Breast epithelium (tissue), 4 donors: ENCODE measurements around the gene GNAQ. TPM values are rescaled to one million over a fixed set of nuclear protein-coding genes. Genes with fewer than 3 reads are reported as not detected.
A peak's percentile ranks its signal among the peaks of the same experiment; 100 is the strongest.

Source experiments
- DNase-seq, 2 donors: peaks; one replicate each; pipeline ENCODE4 v3.0.0-alpha.2; 2019; ENCODE audit warnings: low spot score in 2 of 2
- H3K27ac ChIP-seq, 2 donors: fragments of 200-600 bp; sonication (generic) in 1 of 2; one replicate each; pipeline ENCODE4 v1.5.1; 2016 to 2019; ENCODE audit warnings: mild to moderate bottlenecking in 1 of 2
- H3K27me3 ChIP-seq, 2 donors: fragments of 200-600 bp; sonication (generic) in 1 of 2; one replicate each; pipeline versions ENCODE4 v1.5.1 to v1.6.0; 2017 to 2019; ENCODE audit warnings: control low read depth in 1 of 2, mild to moderate bottlenecking in 1 of 2
- H3K36me3 ChIP-seq: fragments of 200-600 bp; one replicate; pipeline ENCODE4 v1.5.1; 2019
- H3K4me1 ChIP-seq, 2 donors: fragments of 200-600 bp; sonication (generic); one replicate each; pipeline ENCODE4 v1.5.1; 2016 to 2019; ENCODE audit warnings: control low read depth in 1 of 2
- H3K4me3 ChIP-seq, 3 donors: fragments of 200-600 bp; sonication (generic); 1 replicate in 2 of 3; 2 replicates in 1 of 3; pipeline ENCODE4 v1.5.1; 2016 to 2019; ENCODE audit warnings: mild to moderate bottlenecking in 3 of 3, moderate library complexity in 2 of 3
- H3K9me3 ChIP-seq, 2 donors: fragments of 200-600 bp; sonication (generic) in 1 of 2; one replicate each; pipeline ENCODE4 v1.5.1; 2016 to 2019; ENCODE audit warnings: control low read depth in 1 of 2
- POLR2A ChIP-seq: fragments of 450-650 bp; IDR thresholded peaks from one replicate; pipeline ENCODE4 v1.6.1; 2016; ENCODE audit warnings: antibody characterized with exemption, mild to moderate bottlenecking, moderate library complexity
- POLR2AphosphoS5 ChIP-seq, 3 donors: sonication (generic); formaldehyde crosslinking; IDR thresholded peaks; one replicate each; pipeline ENCODE4 v1.6.1; 2017; ENCODE audit warnings: antibody characterized with exemption in 3 of 3
- intact Hi-C: fragments of 100-400 bp; cut with DNase I; formaldehyde crosslinking; loops from one replicate; pipeline ENCODE4 v1.15.1; 2023; ENCODE audit warnings: low total_unique reads
- total RNA-seq, 3 donors: library from RNA; depleted of rRNA; stranded (reverse); fragments of >200 nt; gene quantifications; one replicate each; pipeline ENCODE4 v1.1.0, GENCODE V29; 2016
- TF ChIP-seq, protein P1 (sequence below), 3 donors: fragments of 450-650 bp; IDR thresholded peaks; one replicate each; pipeline ENCODE4 v1.5.1; 2016 to 2017; ENCODE audit warnings: antibody characterized with exemption in 3 of 3, mild to moderate bottlenecking in 3 of 3, moderate library complexity in 3 of 3

The GNAQ gene
- total RNA-seq, 3 donors from 2014 or later, result 39.0 to 49.3 (median 47.2) TPM

DNA sequence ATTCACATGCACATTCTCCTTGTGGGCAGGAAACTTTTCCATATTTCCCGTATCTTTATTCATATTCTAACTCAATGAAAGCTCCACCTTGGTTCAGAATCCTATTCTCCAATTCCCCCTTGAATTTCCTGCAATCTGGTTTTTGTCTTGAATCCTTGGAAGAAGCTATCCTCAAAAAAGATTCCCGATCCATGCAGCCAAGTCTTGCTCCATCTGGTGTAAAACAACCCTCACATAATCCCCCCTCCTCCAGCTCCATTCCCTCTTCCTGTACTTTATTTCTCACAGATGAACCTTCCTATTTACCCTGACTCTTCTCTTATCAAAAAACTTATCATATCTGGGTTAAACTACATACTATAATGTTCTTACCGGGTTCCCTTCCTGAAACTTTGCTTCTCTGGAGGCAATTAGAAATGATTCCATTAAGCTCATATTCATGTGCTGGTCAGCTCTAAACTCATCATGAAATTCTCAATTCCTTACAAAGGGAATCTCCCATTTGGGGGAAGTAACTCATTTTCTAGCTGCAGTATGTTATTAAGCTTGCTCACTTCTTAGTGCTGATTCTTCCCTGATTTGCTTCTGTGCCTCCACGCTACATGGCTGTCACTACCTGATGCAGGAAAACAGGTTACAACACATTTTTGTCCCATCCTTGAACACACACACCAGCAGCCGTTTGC lies 81.7 kb downstream of the GNAQ start:
- Histone ChIP-seq H3K4me1 (peaks cover 10 to 14% of the 10 kb centered on the region in 2 donors), H3K36me3 (no peaks in the 10 kb centered on the region), H3K9me3 (no peaks in the 10 kb centered on the region), H3K4me3 (no peak overlapping the region), H3K27ac (no peak overlapping the region), H3K27me3 (no peaks in the 10 kb centered on the region)
- no peak for DNase-seq
- TF ChIP-seq POLR2AphosphoS5 (IDR thresholded peaks at IDR 0.05) (no peak), POLR2A (no peak)
- TF ChIP-seq, protein P1, sequence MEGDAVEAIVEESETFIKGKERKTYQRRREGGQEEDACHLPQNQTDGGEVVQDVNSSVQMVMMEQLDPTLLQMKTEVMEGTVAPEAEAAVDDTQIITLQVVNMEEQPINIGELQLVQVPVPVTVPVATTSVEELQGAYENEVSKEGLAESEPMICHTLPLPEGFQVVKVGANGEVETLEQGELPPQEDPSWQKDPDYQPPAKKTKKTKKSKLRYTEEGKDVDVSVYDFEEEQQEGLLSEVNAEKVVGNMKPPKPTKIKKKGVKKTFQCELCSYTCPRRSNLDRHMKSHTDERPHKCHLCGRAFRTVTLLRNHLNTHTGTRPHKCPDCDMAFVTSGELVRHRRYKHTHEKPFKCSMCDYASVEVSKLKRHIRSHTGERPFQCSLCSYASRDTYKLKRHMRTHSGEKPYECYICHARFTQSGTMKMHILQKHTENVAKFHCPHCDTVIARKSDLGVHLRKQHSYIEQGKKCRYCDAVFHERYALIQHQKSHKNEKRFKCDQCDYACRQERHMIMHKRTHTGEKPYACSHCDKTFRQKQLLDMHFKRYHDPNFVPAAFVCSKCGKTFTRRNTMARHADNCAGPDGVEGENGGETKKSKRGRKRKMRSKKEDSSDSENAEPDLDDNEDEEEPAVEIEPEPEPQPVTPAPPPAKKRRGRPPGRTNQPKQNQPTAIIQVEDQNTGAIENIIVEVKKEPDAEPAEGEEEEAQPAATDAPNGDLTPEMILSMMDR (IDR thresholded peaks at IDR 0.05), result no peak
- intact Hi-C loops, result no loop called here

DNA sequence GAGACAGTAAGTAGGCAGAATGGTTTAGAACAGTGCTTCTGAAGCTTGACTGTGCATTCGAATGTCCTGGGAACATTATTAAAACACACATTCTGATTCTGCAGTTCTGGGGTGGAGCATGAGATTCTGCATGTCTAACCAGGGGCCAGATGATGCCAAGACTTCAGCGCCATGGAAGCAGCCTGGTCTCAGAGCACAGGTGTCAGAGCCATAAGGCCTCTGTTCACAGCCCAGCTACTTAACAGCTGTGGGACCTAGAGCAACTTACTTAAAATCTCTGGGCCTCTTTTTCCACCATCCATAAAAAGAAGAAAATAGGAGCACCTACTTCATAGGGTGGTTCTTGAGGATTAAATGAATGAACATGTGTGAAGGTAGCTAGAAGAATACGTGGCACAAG lies 84.0 kb downstream of the GNAQ start:
- no peak for DNase-seq
- intact Hi-C loops, result no loop called here
- H3K4me1 ChIP-seq, result peaks cover 10 to 13% of the 10 kb centered on the region in 2 donors
- H3K4me3 ChIP-seq, result no peak overlapping the region
- peak overlapping the region in 1 of 2 donors; percentile 68 for H3K27ac ChIP-seq
- no peaks in the 10 kb centered on the region for H3K9me3 ChIP-seq
- no peaks in the 10 kb centered on the region for H3K36me3 ChIP-seq
- H3K27me3 ChIP-seq, result no peaks in the 10 kb centered on the region
- TF ChIP-seq POLR2A (no peak), POLR2AphosphoS5 (IDR thresholded peaks at IDR 0.05) (no peak)
- TF ChIP-seq, protein P1 (IDR thresholded peaks at IDR 0.05), result no peak

DNA sequence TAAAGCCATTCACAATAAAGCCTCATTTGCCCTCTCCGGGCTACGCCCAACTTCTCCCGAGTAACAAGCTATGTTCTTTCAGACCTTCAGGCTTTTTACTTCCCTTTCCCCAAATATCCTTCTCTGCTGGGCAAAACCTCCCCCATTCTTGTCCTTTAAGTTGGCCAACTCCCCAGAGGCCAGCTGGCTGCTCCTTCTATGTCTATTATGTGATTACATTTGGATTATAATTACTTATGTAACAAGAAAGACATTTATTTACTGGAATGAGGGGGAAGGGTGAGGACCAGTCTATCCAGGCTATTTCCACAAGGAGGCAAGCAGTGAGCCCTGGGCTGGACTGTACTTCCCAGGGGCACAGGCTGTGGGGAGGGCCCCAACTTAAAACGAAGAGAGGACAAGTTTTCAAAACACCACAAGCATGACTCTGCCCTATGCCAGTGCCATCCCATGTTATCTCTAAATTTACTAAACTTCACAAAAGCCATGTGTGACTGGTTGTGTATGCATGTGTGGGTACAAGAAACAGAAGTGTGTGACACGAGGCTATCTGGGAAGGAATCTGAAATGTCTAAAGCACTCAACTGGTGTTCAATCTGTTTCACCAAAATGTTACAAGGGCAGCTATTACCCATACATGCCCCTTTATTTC lies 84.5 kb downstream of the GNAQ start:
- Histone ChIP-seq H3K4me3 (no peak overlapping the region), H3K9me3 (no peaks in the 10 kb centered on the region), H3K4me1 (peaks cover 10 to 13% of the 10 kb centered on the region in 2 donors), H3K27ac (peak overlapping the region; percentile 53 to 68), H3K36me3 (no peaks in the 10 kb centered on the region), H3K27me3 (no peaks in the 10 kb centered on the region)
- intact Hi-C loops, result no loop called here
- no peak for DNase-seq
- TF ChIP-seq POLR2A (no peak), POLR2AphosphoS5 (IDR thresholded peaks at IDR 0.05) (no peak)
- TF ChIP-seq, protein P1 (IDR thresholded peaks at IDR 0.05), result no peak

DNA sequence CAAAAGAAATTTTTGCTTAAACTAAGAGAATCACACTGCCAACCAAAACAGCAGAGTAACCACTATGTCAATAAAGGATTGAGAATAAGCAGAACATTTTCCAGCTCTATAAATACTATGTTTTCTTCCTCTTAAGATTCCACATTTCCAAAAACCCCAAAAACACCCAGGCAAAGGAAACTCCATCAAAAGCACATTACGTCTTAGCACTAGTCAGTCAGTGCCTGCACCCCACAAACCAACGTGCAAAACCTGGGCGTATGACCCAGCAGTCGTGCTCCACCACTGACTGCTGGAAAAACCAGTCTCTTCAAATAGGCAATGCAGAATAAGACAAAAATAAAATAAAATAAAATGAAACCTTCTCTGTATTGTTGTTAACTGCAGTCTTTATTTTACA lies 85.3 kb downstream of the GNAQ start:
- intact Hi-C loops, result no loop called here
- no peak for DNase-seq
- Histone ChIP-seq H3K9me3 (no peaks in the 10 kb centered on the region), H3K36me3 (no peaks in the 10 kb centered on the region), H3K4me3 (no peak overlapping the region), H3K4me1 (peaks cover 10 to 13% of the 10 kb centered on the region in 2 donors), H3K27me3 (no peaks in the 10 kb centered on the region), H3K27ac (peak overlapping the region; percentile 53 to 59)
- TF ChIP-seq, protein P1 (IDR thresholded peaks at IDR 0.05), result no peak
- TF ChIP-seq POLR2AphosphoS5 (IDR thresholded peaks at IDR 0.05), result no peak
- no peak for TF ChIP-seq POLR2A

DNA sequence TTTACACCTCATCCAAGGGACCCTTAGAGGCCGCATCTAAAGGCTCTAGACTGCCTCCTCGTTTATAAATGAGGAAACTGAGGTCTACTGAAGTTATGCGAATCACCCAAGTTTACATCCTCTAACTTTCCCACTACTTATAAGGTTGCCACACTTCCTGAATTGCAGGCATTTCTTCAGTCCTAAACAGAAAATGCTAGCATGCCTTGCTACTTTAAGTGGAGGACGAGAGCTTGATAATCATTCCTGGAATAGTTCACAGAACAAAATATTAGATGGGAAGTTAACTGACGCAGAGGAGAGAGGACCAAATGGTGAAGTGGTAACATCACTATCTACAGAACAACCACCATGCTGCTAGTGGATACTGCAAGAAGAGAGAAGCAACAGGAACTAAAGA lies 85.8 kb downstream of the GNAQ start:
- peaks cover 10 to 13% of the 10 kb centered on the region in 2 donors for H3K4me1 ChIP-seq
- H3K9me3 ChIP-seq, result no peaks in the 10 kb centered on the region
- no peaks in the 10 kb centered on the region for H3K36me3 ChIP-seq
- H3K4me3 ChIP-seq, result no peak overlapping the region
- TF ChIP-seq, protein P1 (IDR thresholded peaks at IDR 0.05), result no peak
- TF ChIP-seq POLR2A, result no peak
- intact Hi-C loops, result no loop called here
- H3K27ac ChIP-seq, result peak overlapping the region; percentile 53 to 59
- H3K27me3 ChIP-seq, result no peaks in the 10 kb centered on the region
- DNase-seq, result no peak
